ENCODE results near the gene RAB37.
A peak's percentile ranks its signal among the peaks of the same experiment; 100 is the strongest.

GRCh38 chr17:74748529-74749278, 11.6 kb downstream of the RAB37 start, which contains the start of gene NHERF1:
- peak; percentile 69 to 97 (median 91) for TF ChIP-seq POLR2A (IDR thresholded peaks at IDR 0.05)
- TF ChIP-seq, protein P1, sequence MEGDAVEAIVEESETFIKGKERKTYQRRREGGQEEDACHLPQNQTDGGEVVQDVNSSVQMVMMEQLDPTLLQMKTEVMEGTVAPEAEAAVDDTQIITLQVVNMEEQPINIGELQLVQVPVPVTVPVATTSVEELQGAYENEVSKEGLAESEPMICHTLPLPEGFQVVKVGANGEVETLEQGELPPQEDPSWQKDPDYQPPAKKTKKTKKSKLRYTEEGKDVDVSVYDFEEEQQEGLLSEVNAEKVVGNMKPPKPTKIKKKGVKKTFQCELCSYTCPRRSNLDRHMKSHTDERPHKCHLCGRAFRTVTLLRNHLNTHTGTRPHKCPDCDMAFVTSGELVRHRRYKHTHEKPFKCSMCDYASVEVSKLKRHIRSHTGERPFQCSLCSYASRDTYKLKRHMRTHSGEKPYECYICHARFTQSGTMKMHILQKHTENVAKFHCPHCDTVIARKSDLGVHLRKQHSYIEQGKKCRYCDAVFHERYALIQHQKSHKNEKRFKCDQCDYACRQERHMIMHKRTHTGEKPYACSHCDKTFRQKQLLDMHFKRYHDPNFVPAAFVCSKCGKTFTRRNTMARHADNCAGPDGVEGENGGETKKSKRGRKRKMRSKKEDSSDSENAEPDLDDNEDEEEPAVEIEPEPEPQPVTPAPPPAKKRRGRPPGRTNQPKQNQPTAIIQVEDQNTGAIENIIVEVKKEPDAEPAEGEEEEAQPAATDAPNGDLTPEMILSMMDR (IDR thresholded peaks at IDR 0.05 in 8 of 11, conservative IDR thresholded peaks at IDR 0.05 in 3 of 11), result peak in 5 of 11 experiments; percentile 5 to 49 (median 26)

All from spleen (tissue), 7 donors.